Duodenal mucosa (tissue), 2 donors: ENCODE results near the gene IL17RB.

Experiments
- H3K27ac ChIP-seq: one replicate; pipeline ENCODE4 v1.7.0; 2013; ENCODE audit warnings: low read depth, low read length
- H3K27me3 ChIP-seq, 2 donors: one replicate each; pipeline ENCODE4 v1.7.0; 2013; ENCODE audit warnings: low read length in 2 of 2, control low read depth in 1 of 2; ENCODE audit not compliant: insufficient read depth in 2 of 2, control insufficient read depth in 1 of 2
- H3K36me3 ChIP-seq, 2 donors: one replicate each; pipeline ENCODE4 v1.7.0; 2013; ENCODE audit warnings: low read length in 2 of 2, control low read depth in 1 of 2; ENCODE audit not compliant: insufficient read depth in 2 of 2, control insufficient read depth in 1 of 2
- H3K4me1 ChIP-seq, 2 donors: one replicate each; pipeline ENCODE4 v1.7.0; 2013; ENCODE audit warnings: low read length in 2 of 2, control low read depth in 1 of 2; ENCODE audit not compliant: insufficient read depth in 2 of 2, control insufficient read depth in 1 of 2
- H3K4me3 ChIP-seq, 2 donors: one replicate each; pipeline ENCODE4 v1.7.0; 2013; ENCODE audit warnings: low read length in 2 of 2, low read depth in 1 of 2
- H3K9ac ChIP-seq, 2 donors: one replicate each; pipeline ENCODE4 v1.7.0; 2013; ENCODE audit warnings: low read length in 2 of 2, low read depth in 1 of 2
- H3K9me3 ChIP-seq, 2 donors: one replicate each; pipeline ENCODE4 v1.7.0; 2013; ENCODE audit warnings: low read length in 2 of 2, control low read depth in 1 of 2; ENCODE audit not compliant: control insufficient read depth in 1 of 2

IL17RB gene

GRCh38 chr3:53885239-53885638 is 38.9 kb downstream of the IL17RB start:
- Histone ChIP-seq H3K9ac (no peak overlapping the region), H3K4me3 (no peak overlapping the region), H3K4me1 (peaks cover 18 to 21% of the 10 kb centered on the region in 2 donors), H3K27ac (no peak overlapping the region), H3K9me3 (no peaks in the 10 kb centered on the region), H3K36me3 (peaks cover 8 to 30% of the 10 kb centered on the region in 2 donors), H3K27me3 (no peaks in the 10 kb centered on the region)

- Histone ChIP-seq H3K9ac (no peak overlapping the region), H3K27ac (no peak overlapping the region), H3K4me1 (peaks cover 5 to 22% of the 10 kb centered on the region in 2 donors), H3K4me3 (no peak overlapping the region), H3K36me3 (peaks cover 8 to 30% of the 10 kb centered on the region in 2 donors), H3K27me3 (no peaks in the 10 kb centered on the region), H3K9me3 (no peaks in the 10 kb centered on the region)
Observed at GRCh38 chr3:53887446-53887845, 41.1 kb downstream of the IL17RB start.

GRCh38 chr3:53888232-53888631 is 41.9 kb downstream of the IL17RB start:
- H3K27me3 ChIP-seq = no peaks in the 10 kb centered on the region
- no peak overlapping the region for H3K4me3 ChIP-seq
- no peak overlapping the region for H3K9ac ChIP-seq
- no peaks in the 10 kb centered on the region for H3K9me3 ChIP-seq
- no peak overlapping the region for H3K27ac ChIP-seq
- H3K4me1 ChIP-seq = peaks cover 5 to 23% of the 10 kb centered on the region in 2 donors
- peaks cover 8 to 28% of the 10 kb centered on the region in 2 donors for H3K36me3 ChIP-seq

GRCh38 chr3:53890726-53891475 is 44.5 kb downstream of the IL17RB start:
- H3K9me3 ChIP-seq = no peaks in the 10 kb centered on the region
- peaks cover 0 to 10% of the 10 kb centered on the region in 2 donors for H3K36me3 ChIP-seq
- peaks cover 5 to 23% of the 10 kb centered on the region in 2 donors for H3K4me1 ChIP-seq
- peak overlapping the region; percentile 86 to 88 for H3K4me3 ChIP-seq
- no peaks in the 10 kb centered on the region for H3K27me3 ChIP-seq
- H3K27ac ChIP-seq = peak overlapping the region; percentile 97
- H3K9ac ChIP-seq = peak overlapping the region; percentile 97 to 99

- Histone ChIP-seq H3K36me3 (peaks cover 0 to 10% of the 10 kb centered on the region in 2 donors), H3K27me3 (no peaks in the 10 kb centered on the region), H3K4me3 (peak within 1 kb of the TSS; percentile 86 to 88), H3K9ac (peak within 1 kb of the TSS; percentile 97 to 99), H3K4me1 (peaks cover 5 to 23% of the 10 kb centered on the region in 2 donors), H3K27ac (peak within 1 kb of the TSS; percentile 97), H3K9me3 (no peaks in the 10 kb centered on the region)
Observed at GRCh38 chr3:53891497-53892285, 45.3 kb downstream of the IL17RB start, which contains the start of gene SELENOK. Gene SELENOK (minus strand): TSS chr3:53891859.

DNA sequence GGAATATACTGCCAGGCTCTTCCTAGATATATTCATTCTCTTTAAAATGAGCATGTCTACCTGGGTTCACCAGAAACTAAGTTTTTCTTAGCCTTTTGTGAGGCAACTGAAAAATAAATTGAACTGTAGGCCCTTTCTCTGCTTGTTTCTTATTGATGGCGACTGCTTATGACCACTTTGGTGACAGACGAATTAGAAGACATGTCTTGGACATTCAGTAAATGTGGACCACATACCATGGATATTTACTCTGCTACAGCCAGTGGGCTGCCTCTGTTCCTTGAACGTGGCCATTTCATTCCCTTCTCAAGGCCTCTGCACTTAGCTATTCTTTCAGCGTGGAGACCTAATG is 45.9 kb downstream of the IL17RB start:
- peak overlapping the region; percentile 81 for H3K27ac ChIP-seq
- H3K4me1 ChIP-seq = peaks cover 5 to 23% of the 10 kb centered on the region in 2 donors
- no peaks in the 10 kb centered on the region for H3K9me3 ChIP-seq
- H3K4me3 ChIP-seq = peak overlapping the region; percentile 86 to 88
- peaks cover 0 to 4% of the 10 kb centered on the region in 2 donors for H3K36me3 ChIP-seq
- H3K27me3 ChIP-seq = no peaks in the 10 kb centered on the region
- peak overlapping the region; percentile 67 to 69 for H3K9ac ChIP-seq

GRCh38 chr3:53899750-53900149 is 53.4 kb downstream of the IL17RB start:
- no peaks in the 10 kb centered on the region for H3K36me3 ChIP-seq
- H3K4me1 ChIP-seq = no peaks in the 10 kb centered on the region
- H3K27ac ChIP-seq = no peak overlapping the region

DNA sequence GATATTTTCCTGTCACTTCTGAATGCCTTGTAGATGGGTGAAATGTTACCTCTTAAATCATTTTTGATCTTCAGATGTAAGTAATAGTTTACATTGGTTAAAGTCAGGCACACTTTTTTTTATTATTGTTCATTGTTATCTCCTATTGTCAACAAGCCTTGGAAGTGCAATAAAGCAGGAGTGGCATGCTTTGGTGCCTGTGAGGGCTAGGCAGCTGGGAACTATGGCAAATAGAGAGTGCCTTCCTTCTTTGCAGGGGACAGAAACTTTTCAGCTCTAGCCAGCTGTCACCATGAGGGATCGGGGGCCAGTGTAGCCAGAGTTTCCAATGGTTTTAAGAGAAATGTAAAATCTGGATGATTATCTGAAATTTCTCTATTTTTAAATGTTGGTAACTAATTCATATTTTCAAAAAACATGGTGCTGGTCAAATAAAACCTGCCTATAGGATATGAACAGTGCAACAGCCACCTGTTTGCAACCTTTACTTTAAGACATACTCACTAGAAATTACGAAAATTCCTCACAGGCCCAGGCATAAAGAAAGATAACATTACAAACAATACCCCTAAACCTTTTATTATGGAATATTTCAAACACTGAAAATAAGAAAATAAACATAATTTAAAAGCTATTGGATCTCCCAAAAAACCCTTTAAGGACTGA is 54.4 kb downstream of the IL17RB start:
- H3K9ac ChIP-seq = no peak overlapping the region
- H3K4me1 ChIP-seq = no peaks in the 10 kb centered on the region
- no peak overlapping the region for H3K4me3 ChIP-seq
- H3K27ac ChIP-seq = no peak overlapping the region
- H3K36me3 ChIP-seq = no peaks in the 10 kb centered on the region
- H3K27me3 ChIP-seq = peaks cover 4% of the 10 kb centered on the region in 2 donors
- H3K9me3 ChIP-seq = no peaks in the 10 kb centered on the region

More at GRCh38 chr3:53899750-53900149, 53.4 kb downstream of the IL17RB start:
- no peak overlapping the region for H3K9ac ChIP-seq
- H3K9me3 ChIP-seq = no peaks in the 10 kb centered on the region
- no peak overlapping the region for H3K4me3 ChIP-seq
- peaks cover 4% of the 10 kb centered on the region in 2 donors for H3K27me3 ChIP-seq

- Histone ChIP-seq H3K9me3 (no peaks in the 10 kb centered on the region), H3K27ac (no peak overlapping the region), H3K36me3 (no peaks in the 10 kb centered on the region), H3K27me3 (peaks cover 4% of the 10 kb centered on the region in 2 donors), H3K4me3 (no peak overlapping the region), H3K9ac (no peak overlapping the region), H3K4me1 (no peaks in the 10 kb centered on the region)
Observed at GRCh38 chr3:53902067-53902466, 55.7 kb downstream of the IL17RB start.

DNA sequence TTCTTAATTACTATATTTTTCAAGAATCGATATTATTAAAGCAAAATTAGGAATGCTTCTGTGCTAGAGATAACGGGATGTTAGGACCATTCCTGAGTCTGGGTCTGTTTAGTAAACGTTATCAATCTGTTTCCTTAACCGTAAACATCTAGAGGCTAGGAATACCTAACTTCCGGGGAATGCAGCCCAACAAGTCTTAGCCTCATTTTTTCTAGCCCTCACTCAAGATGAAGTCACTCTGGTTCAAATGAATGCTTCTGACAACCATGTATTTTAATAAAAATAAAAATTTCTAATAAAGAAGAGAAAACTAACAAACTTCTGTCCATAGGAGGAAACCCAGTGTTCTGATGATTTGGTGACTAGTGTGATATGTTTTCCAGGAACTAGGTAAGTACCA is 56.3 kb downstream of the IL17RB start:
- Histone ChIP-seq H3K36me3 (no peaks in the 10 kb centered on the region), H3K27me3 (peaks cover 1% of the 10 kb centered on the region in 2 donors), H3K4me3 (no peak overlapping the region), H3K27ac (no peak overlapping the region), H3K9me3 (no peaks in the 10 kb centered on the region), H3K4me1 (no peaks in the 10 kb centered on the region), H3K9ac (no peak overlapping the region)
